K562 (cell line): ENCODE data around the gene KIN.

ENCODE experiments used
- CHD4 ChIP-seq: fragments of 200-600 bp; sonication (generic); IDR thresholded peaks from 3 replicates; pipeline ENCODE4 v1.6.1; 2012; ENCODE audit warnings: low read depth, mild to moderate bottlenecking, mixed read lengths, low read length, inconsistent platforms; ENCODE audit not compliant: insufficient read depth, insufficient replicate concordance, poor library complexity, severe bottlenecking
- CTCF ChIP-seq, 3 experiments: IDR thresholded peaks in 2 of 3; conservative IDR thresholded peaks in 1 of 3; 2 replicates each; pipeline ENCODE4 v1.5.1; 2011 to 2012; ENCODE audit warnings: low read length in 3 of 3, mild to moderate bottlenecking in 3 of 3, control low read depth in 2 of 3, improper control_type of control experiment in 1 of 3, inconsistent platforms in 1 of 3, low read depth in 1 of 3, mixed read lengths in 1 of 3, moderate library complexity in 1 of 3; ENCODE audit not compliant: insufficient read depth in 2 of 3
- MAFK ChIP-seq: IDR thresholded peaks from 2 replicates; pipeline ENCODE4 v1.6.1; 2011; ENCODE audit warnings: low read length, improper control_type of control experiment
- NCOA6 ChIP-seq: fragments of 450-650 bp; IDR thresholded peaks from 2 replicates; pipeline ENCODE4 v1.6.1; 2017; ENCODE audit warnings: mild to moderate bottlenecking
- POLR2AphosphoS5 ChIP-seq: IDR thresholded peaks from 2 replicates; pipeline ENCODE4 v1.6.1; 2011; ENCODE audit warnings: mild to moderate bottlenecking, low read depth, low read length, moderate library complexity; ENCODE audit not compliant: control insufficient read depth, insufficient read depth
- SMAD4 ChIP-seq: fragments of 250-450 bp; sonication (Bioruptor Pico); conservative IDR thresholded peaks from 2 replicates; pipeline ENCODE4 v1.8.0; 2021; ENCODE audit warnings: inconsistent platforms, mild to moderate bottlenecking, moderate library complexity
- SREBF2 ChIP-seq: sonication (generic); formaldehyde crosslinking; IDR thresholded peaks from 2 replicates; pipeline ENCODE4 v1.4.0; 2020; ENCODE audit warnings: mild to moderate bottlenecking, missing genetic modification reagents
- SRSF1 ChIP-seq: fragments of 200-400 bp; formaldehyde crosslinking; IDR thresholded peaks from 2 replicates; pipeline ENCODE4 v1.6.1; 2017; ENCODE audit warnings: mild to moderate bottlenecking, low read depth, low read length, moderate library complexity
- TAF9B ChIP-seq: fragments of 450-650 bp; IDR thresholded peaks from 2 replicates; pipeline ENCODE4 v1.6.1; 2018; ENCODE audit warnings: mild to moderate bottlenecking; ENCODE audit not compliant: partially characterized antibody
- TEAD4 ChIP-seq, 2 experiments: sonication (generic) in 1 of 2; formaldehyde crosslinking in 1 of 2; IDR thresholded peaks; 2 replicates each; pipeline versions ENCODE4 v1.6.1 to v1.8.0; 2012 to 2022; ENCODE audit warnings: borderline replicate concordance in 1 of 2, inconsistent platforms in 1 of 2, low read length in 1 of 2, mild to moderate bottlenecking in 1 of 2, missing genetic modification reagents in 1 of 2
- ZNF175 ChIP-seq: fragments of 200-800 bp; sonication (Bioruptor generic); IDR thresholded peaks from 2 replicates; pipeline ENCODE4 v1.6.1; 2016; ENCODE audit warnings: low read depth, mild to moderate bottlenecking, missing genetic modification characterization, missing compliant biosample characterization
- TF ChIP-seq, protein P1 (sequence below): sonication (generic); formaldehyde crosslinking; IDR thresholded peaks from 2 replicates; pipeline ENCODE4 v1.8.1; 2022; ENCODE audit warnings: missing genetic modification reagents

DNA sequence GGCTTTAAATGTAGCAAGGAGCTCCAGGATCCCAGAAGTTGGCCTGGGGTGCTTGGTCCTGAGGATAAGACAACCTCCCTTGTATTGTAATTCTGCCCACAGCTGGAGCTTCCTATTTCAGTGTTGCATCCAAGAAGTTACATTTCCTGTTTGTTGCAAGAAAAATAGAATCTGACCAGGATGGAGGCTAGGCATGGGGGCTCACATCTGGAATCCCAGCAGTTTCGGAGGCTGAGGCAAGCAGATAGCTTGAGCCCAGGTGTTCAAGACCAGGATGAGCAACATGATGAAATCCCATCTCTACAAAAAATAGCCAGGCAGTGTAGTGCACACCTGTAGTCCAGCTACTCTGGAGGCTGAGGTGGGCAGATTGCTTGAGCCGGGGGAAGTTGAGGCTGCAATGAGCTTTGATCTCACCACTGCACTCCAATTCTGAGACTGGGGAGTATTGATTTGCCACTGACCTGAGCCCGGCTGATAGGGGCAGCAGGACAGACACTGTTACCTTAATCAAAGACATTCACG is 85.4 kb downstream of the KIN start:
- no peak for TF ChIP-seq CTCF (IDR thresholded peaks at IDR 0.05 in 2 of 3, conservative IDR thresholded peaks at IDR 0.05 in 1 of 3; ENCODE audit: insufficient read depth in 2 of 3, low read depth in 1 of 3, low read length in 3 of 3)
- TF ChIP-seq ZNF175: no peak
- no peak for TF ChIP-seq NCOA6
- TF ChIP-seq POLR2AphosphoS5: no peak
- TF ChIP-seq, protein P1, sequence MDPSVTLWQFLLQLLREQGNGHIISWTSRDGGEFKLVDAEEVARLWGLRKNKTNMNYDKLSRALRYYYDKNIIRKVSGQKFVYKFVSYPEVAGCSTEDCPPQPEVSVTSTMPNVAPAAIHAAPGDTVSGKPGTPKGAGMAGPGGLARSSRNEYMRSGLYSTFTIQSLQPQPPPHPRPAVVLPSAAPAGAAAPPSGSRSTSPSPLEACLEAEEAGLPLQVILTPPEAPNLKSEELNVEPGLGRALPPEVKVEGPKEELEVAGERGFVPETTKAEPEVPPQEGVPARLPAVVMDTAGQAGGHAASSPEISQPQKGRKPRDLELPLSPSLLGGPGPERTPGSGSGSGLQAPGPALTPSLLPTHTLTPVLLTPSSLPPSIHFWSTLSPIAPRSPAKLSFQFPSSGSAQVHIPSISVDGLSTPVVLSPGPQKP (CRISPR knock-in tag): no peak
- TF ChIP-seq SREBF2: no peak
- TF ChIP-seq MAFK: no peak
- TF ChIP-seq SRSF1: no peak
- TF ChIP-seq TAF9B: no peak
- no peak for TF ChIP-seq SMAD4
- TF ChIP-seq CHD4: no peak
- TF ChIP-seq TEAD4 (IDR thresholded peaks at IDR 0.05; ENCODE audit: low read length): no peak
- TF ChIP-seq TEAD4 (CRISPR knock-in tag; IDR thresholded peaks at IDR 0.05; ENCODE audit: borderline replicate concordance): no peak
